SK-N-SH treated with all-trans-retinoic acid at 6 μM for 48 hours (cell line): Measurements from ENCODE around the gene HRH2.
"Not testable (repeated sequence)": the region's sequence is repeated elsewhere in the genome, so short reads cannot be mapped to it uniquely, and the experiment has no call there.

Experiments
- ATAC-seq: fragments of 200-7000 bp; cut with Tn5 transposase; 3 replicates; pipeline ENCODE4 v1.9.1; 2020; ENCODE audit warnings: mild to moderate bottlenecking, moderate library complexity
- ARNTL ChIP-seq: fragments of 450-650 bp; formaldehyde crosslinking; IDR thresholded peaks from 2 replicates; pipeline ENCODE4 v1.5.0; 2020; ENCODE audit warnings: low read depth, mild to moderate bottlenecking, moderate library complexity, borderline replicate concordance
- BACH2 ChIP-seq: fragments of 250-450 bp; sonication (Bioruptor Pico); IDR thresholded peaks from 2 replicates; pipeline ENCODE4 v1.9.0; 2021; ENCODE audit warnings: mild to moderate bottlenecking, borderline replicate concordance
- CSDC2 ChIP-seq: fragments of 250-450 bp; sonication (Bioruptor Pico); IDR thresholded peaks from 2 replicates; pipeline ENCODE4 v1.5.0; 2020; ENCODE audit warnings: mild to moderate bottlenecking, moderate library complexity
- ESRRG ChIP-seq: fragments of 250-450 bp; sonication (Bioruptor Pico); IDR thresholded peaks from 2 replicates; pipeline ENCODE4 v1.6.1; 2021; ENCODE audit warnings: mild to moderate bottlenecking
- GLIS3 ChIP-seq: fragments of 250-450 bp; sonication (Bioruptor Pico); IDR thresholded peaks from 2 replicates; pipeline ENCODE4 v1.5.0; 2020; ENCODE audit warnings: mild to moderate bottlenecking, moderate library complexity
- ISL1 ChIP-seq: fragments of 250-450 bp; sonication (Bioruptor Pico); IDR thresholded peaks from 2 replicates; pipeline ENCODE4 v2.1.2; 2022; ENCODE audit warnings: mild to moderate bottlenecking, moderate library complexity
- OSR1 ChIP-seq: fragments of 250-450 bp; sonication (Bioruptor Pico); IDR thresholded peaks from 2 replicates; pipeline ENCODE4 v1.8.0; 2022; ENCODE audit warnings: moderate library complexity, mild to moderate bottlenecking, inconsistent platforms
- PPARA ChIP-seq: fragments of 250-450 bp; sonication (Bioruptor Pico); IDR thresholded peaks from 2 replicates; pipeline ENCODE4 v1.5.0; 2020; ENCODE audit warnings: mild to moderate bottlenecking, borderline replicate concordance
- RARB ChIP-seq: fragments of 250-450 bp; sonication (Bioruptor Pico); IDR thresholded peaks from 2 replicates; pipeline ENCODE4 v1.8.0; 2021; ENCODE audit warnings: mild to moderate bottlenecking, moderate library complexity
- SNAI2 ChIP-seq: fragments of 250-450 bp; sonication (Bioruptor Pico); IDR thresholded peaks from 2 replicates; pipeline ENCODE4 v1.5.0; 2020; ENCODE audit warnings: mild to moderate bottlenecking, moderate library complexity
- TCF4 ChIP-seq: fragments of 250-450 bp; sonication (Bioruptor Pico); IDR thresholded peaks from 2 replicates; pipeline ENCODE4 v1.8.0; 2021; ENCODE audit warnings: mild to moderate bottlenecking, moderate library complexity, borderline replicate concordance
- TOX ChIP-seq: fragments of 250-450 bp; sonication (Bioruptor Pico); IDR thresholded peaks from 2 replicates; pipeline ENCODE4 v1.8.0; 2021; ENCODE audit warnings: mild to moderate bottlenecking, moderate library complexity, borderline replicate concordance
- ZC3H10 ChIP-seq: fragments of 250-450 bp; sonication (Bioruptor Pico); IDR thresholded peaks from 2 replicates; pipeline ENCODE4 v1.5.1; 2021; ENCODE audit warnings: mild to moderate bottlenecking, moderate library complexity
- ZFP3 ChIP-seq: fragments of 250-450 bp; sonication (Bioruptor Pico); IDR thresholded peaks from 2 replicates; pipeline ENCODE4 v1.5.0; 2020; ENCODE audit warnings: mild to moderate bottlenecking, moderate library complexity
- ZFP30 ChIP-seq: fragments of 450-650 bp; formaldehyde crosslinking; IDR thresholded peaks from 2 replicates; pipeline ENCODE4 v1.5.0; 2022; ENCODE audit warnings: mild to moderate bottlenecking, moderate library complexity
- ZNF565 ChIP-seq: fragments of 450-650 bp; formaldehyde crosslinking; conservative IDR thresholded peaks from 2 replicates; pipeline ENCODE4 v1.5.0; 2020; ENCODE audit warnings: low read depth, mild to moderate bottlenecking, moderate library complexity
- ZNF70 ChIP-seq: fragments of 450-650 bp; formaldehyde crosslinking; IDR thresholded peaks from 2 replicates; pipeline ENCODE4 v1.5.0; 2020; ENCODE audit warnings: mild to moderate bottlenecking, moderate library complexity
- ZNF8 ChIP-seq: fragments of 450-650 bp; formaldehyde crosslinking; IDR thresholded peaks from 2 replicates; pipeline ENCODE4 v1.5.0; 2020; ENCODE audit warnings: mild to moderate bottlenecking, moderate library complexity
- TF ChIP-seq, protein P1 (sequence below): fragments of 250-450 bp; sonication (Bioruptor Pico); IDR thresholded peaks from 2 replicates; pipeline ENCODE4 v1.5.0; 2020; ENCODE audit warnings: mild to moderate bottlenecking, moderate library complexity
- TF ChIP-seq, protein P2 (sequence below): fragments of 250-450 bp; sonication (Bioruptor Pico); IDR thresholded peaks from 2 replicates; pipeline ENCODE4 v1.8.0; 2021; ENCODE audit warnings: low read depth, mild to moderate bottlenecking, moderate library complexity, borderline replicate concordance
- TF ChIP-seq, protein P3 (sequence below): fragments of 250-450 bp; sonication (Bioruptor Pico); IDR thresholded peaks from 2 replicates; pipeline ENCODE4 v1.5.1; 2020; ENCODE audit warnings: low read depth, mild to moderate bottlenecking, moderate library complexity
- TF ChIP-seq, protein P4 (sequence below): fragments of 250-450 bp; sonication (Bioruptor Pico); IDR thresholded peaks from 2 replicates; pipeline ENCODE4 v1.5.1; 2021; ENCODE audit warnings: mild to moderate bottlenecking, moderate library complexity

Gene HRH2

GRCh38 chr5:175646251-175646650 lies 11.6 kb upstream of the HRH2 start:
- no peak for TF ChIP-seq ZC3H10 (CRISPR knock-in tag)
- no peak for TF ChIP-seq ZNF70
- TF ChIP-seq ESRRG (CRISPR knock-in tag): no peak
- no peak for TF ChIP-seq CSDC2 (CRISPR knock-in tag)
- TF ChIP-seq ARNTL (CRISPR knock-in tag): no peak
- no peak for TF ChIP-seq ZFP3 (CRISPR knock-in tag)
- no peak for ATAC-seq

DNA sequence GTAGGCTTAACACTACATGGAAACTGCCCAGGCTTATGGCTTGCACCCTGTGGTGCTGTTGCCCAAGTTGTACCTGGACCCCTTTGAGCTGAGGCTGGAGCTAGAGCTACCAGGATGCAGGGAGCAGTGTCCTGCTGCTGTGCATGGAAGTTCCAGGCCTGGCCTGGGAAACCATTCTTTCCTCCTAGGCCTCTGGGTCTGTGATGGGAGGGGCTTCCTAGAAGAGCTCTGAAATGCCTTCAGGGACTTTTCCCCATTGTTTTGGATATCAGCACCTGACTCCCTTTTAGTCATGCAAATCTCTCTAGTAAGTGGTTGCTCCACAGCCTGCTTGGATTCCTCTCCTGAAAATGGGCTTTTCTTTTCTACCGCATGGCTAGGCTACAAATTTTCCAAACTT lies 7.9 kb upstream of the HRH2 start:
- no peak for ATAC-seq
- TF ChIP-seq ZFP30 (CRISPR knock-in tag): no peak
- TF ChIP-seq, protein P1, sequence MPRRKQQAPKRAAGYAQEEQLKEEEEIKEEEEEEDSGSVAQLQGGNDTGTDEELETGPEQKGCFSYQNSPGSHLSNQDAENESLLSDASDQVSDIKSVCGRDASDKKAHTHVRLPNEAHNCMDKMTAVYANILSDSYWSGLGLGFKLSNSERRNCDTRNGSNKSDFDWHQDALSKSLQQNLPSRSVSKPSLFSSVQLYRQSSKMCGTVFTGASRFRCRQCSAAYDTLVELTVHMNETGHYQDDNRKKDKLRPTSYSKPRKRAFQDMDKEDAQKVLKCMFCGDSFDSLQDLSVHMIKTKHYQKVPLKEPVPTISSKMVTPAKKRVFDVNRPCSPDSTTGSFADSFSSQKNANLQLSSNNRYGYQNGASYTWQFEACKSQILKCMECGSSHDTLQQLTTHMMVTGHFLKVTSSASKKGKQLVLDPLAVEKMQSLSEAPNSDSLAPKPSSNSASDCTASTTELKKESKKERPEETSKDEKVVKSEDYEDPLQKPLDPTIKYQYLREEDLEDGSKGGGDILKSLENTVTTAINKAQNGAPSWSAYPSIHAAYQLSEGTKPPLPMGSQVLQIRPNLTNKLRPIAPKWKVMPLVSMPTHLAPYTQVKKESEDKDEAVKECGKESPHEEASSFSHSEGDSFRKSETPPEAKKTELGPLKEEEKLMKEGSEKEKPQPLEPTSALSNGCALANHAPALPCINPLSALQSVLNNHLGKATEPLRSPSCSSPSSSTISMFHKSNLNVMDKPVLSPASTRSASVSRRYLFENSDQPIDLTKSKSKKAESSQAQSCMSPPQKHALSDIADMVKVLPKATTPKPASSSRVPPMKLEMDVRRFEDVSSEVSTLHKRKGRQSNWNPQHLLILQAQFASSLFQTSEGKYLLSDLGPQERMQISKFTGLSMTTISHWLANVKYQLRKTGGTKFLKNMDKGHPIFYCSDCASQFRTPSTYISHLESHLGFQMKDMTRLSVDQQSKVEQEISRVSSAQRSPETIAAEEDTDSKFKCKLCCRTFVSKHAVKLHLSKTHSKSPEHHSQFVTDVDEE (CRISPR knock-in tag): no peak
- no peak for TF ChIP-seq BACH2 (CRISPR knock-in tag)
- no peak for TF ChIP-seq ISL1
- TF ChIP-seq ZC3H10 (CRISPR knock-in tag): no peak
- no peak for TF ChIP-seq TCF4 (CRISPR knock-in tag)
- no peak for TF ChIP-seq OSR1 (CRISPR knock-in tag)
- TF ChIP-seq ZNF8: no peak
- no peak for TF ChIP-seq ZNF565 (CRISPR knock-in tag)
- no peak for TF ChIP-seq PPARA (CRISPR knock-in tag)
- no peak for TF ChIP-seq RARB (CRISPR knock-in tag)
- no peak for TF ChIP-seq SNAI2 (CRISPR knock-in tag)
- TF ChIP-seq, protein P2, sequence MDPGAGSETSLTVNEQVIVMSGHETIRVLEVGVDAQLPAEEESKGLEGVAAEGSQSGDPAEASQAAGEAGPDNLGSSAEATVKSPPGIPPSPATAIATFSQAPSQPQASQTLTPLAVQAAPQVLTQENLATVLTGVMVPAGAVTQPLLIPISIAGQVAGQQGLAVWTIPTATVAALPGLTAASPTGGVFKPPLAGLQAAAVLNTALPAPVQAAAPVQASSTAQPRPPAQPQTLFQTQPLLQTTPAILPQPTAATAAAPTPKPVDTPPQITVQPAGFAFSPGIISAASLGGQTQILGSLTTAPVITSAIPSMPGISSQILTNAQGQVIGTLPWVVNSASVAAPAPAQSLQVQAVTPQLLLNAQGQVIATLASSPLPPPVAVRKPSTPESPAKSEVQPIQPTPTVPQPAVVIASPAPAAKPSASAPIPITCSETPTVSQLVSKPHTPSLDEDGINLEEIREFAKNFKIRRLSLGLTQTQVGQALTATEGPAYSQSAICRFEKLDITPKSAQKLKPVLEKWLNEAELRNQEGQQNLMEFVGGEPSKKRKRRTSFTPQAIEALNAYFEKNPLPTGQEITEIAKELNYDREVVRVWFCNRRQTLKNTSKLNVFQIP: no peak
- TF ChIP-seq ARNTL (CRISPR knock-in tag): no peak
- no peak for TF ChIP-seq TOX (CRISPR knock-in tag)
- TF ChIP-seq CSDC2 (CRISPR knock-in tag): no peak
- TF ChIP-seq GLIS3 (CRISPR knock-in tag): no peak
- TF ChIP-seq ZFP3 (CRISPR knock-in tag): no peak

DNA sequence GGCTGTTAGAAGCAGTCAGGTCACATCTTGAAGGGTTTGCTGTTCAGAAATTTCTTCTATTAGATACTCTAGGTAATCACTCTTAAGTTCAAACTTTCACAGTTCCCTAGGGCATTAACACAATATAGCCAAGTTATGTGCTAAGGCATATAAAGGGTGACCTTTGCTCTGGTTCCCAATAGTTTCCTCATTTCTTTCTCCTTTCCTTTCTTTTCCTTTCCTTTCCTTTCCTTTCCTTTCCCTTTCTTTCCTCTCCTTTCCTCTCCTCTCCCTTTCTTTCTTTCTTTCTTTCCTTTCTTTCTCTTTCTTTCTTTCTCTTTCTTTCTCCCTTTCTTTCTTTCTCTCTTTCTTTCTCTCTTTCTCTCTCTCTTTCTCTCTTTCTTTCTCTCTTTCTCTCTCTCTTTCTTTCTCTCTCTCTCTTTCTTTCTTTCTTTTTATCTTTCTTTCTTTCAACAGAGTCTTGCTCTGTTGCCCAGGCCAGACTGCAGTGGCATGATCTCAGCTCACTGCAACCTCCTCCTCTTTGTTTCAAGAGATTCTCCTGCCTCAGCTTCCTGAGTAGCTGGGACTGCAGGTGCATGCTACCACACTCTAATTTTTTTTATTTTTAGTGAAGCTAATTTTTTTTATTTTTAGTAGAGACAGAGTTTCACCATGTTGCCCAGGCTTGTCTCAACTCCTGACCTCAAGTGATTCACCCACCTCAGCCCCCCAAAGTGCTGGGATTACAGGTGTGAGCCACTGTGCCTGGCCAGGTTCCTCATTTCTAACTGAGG lies 7.3 kb upstream of the HRH2 start:
- not testable (repeated sequence) for ATAC-seq

DNA sequence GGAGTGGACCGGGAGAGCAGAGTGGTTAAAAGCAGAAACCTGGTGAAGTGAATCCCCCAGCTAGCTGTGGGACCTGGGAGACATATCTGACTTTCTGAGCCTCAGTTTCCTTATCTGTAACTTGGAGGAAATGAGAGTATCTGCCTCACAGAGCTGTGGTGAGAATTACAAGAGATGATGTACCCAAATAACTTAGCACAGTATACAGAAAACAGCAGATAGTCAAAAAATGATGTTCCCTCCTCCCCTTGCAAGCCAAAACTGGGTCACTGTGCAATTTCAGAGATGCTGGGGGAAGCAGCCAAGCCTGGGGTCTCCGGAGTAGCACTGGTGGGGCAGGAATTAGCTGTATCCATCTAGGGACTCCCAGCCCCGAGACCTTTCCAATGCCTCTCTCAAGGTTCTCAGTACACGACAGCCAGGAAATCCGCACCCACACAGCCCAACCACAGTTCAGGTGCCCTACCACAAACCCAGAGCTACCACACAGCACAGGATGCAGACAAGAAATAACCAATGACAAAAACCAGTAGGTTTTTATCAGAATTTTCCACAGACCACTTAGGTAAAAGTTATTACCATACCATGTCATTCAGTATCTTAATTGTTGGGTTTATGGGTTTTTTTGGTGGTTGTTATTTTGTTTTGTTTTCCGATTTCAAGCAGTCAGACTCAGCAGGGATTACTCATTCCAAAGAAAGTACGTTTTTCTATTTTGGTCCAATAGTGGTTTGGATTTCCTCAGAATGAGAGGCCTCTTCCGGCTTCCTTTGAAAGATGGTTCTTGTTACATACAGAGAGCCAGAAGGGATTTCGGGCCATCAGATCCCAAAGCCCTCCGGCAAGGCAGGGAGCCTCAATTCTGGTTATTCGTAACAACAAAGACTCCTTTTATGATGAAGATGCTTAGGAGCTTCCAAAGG lies 4.9 kb upstream of the HRH2 start:
- TF ChIP-seq, protein P3, sequence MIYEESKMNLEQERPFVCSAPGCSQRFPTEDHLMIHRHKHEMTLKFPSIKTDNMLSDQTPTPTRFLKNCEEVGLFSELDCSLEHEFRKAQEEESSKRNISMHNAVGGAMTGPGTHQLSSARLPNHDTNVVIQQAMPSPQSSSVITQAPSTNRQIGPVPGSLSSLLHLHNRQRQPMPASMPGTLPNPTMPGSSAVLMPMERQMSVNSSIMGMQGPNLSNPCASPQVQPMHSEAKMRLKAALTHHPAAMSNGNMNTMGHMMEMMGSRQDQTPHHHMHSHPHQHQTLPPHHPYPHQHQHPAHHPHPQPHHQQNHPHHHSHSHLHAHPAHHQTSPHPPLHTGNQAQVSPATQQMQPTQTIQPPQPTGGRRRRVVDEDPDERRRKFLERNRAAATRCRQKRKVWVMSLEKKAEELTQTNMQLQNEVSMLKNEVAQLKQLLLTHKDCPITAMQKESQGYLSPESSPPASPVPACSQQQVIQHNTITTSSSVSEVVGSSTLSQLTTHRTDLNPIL (CRISPR knock-in tag): no peak
- TF ChIP-seq ARNTL (CRISPR knock-in tag) (no peak), ZNF70 (no peak), ZC3H10 (CRISPR knock-in tag) (no peak), ESRRG (CRISPR knock-in tag) (no peak), RARB (CRISPR knock-in tag) (no peak), ISL1 (no peak), TOX (CRISPR knock-in tag) (no peak), BACH2 (CRISPR knock-in tag) (no peak), TCF4 (CRISPR knock-in tag) (no peak), PPARA (CRISPR knock-in tag) (no peak), ZFP3 (CRISPR knock-in tag) (no peak), ZFP30 (CRISPR knock-in tag) (no peak)
- TF ChIP-seq, protein P4, sequence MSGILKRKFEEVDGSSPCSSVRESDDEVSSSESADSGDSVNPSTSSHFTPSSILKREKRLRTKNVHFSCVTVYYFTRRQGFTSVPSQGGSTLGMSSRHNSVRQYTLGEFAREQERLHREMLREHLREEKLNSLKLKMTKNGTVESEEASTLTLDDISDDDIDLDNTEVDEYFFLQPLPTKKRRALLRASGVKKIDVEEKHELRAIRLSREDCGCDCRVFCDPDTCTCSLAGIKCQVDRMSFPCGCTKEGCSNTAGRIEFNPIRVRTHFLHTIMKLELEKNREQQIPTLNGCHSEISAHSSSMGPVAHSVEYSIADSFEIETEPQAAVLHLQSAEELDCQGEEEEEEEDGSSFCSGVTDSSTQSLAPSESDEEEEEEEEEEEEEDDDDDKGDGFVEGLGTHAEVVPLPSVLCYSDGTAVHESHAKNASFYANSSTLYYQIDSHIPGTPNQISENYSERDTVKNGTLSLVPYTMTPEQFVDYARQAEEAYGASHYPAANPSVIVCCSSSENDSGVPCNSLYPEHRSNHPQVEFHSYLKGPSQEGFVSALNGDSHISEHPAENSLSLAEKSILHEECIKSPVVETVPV (CRISPR knock-in tag): no peak
- TF ChIP-seq, protein P2: no peak
- no peak for ATAC-seq
